ENCODE data around the gene TPM3. TPM values are rescaled to one million over a fixed set of nuclear protein-coding genes. Genes with fewer than 3 reads are reported as not detected.

TPM3 gene
- total RNA-seq, 1 experiment from 2014 or later, result 545 TPM

GRCh38 chr1:154239491-154239890 is 47.6 kb upstream of the TPM3 start:
- H3K4me3 ChIP-seq (ENCODE audit: low read depth in 2 of 2, low read length in 2 of 2), result no peak overlapping the region
- peaks cover 60% of the 10 kb centered on the region for H3K36me3 ChIP-seq (ENCODE audit: control insufficient read depth, insufficient read depth, low read length)
- ChIA-PET POLR2A (no interaction called here), CTCF (interaction anchor here (0.9 kb wide), 1 partner anchor 240 kb away, joined by 4 read pairs; no protein-coding TSS in a partner anchor)
- BruUV-seq (replicated peaks), result no TSS peak
- ATAC-seq (no peak), DNase-seq (ENCODE audit: low read depth, low spot score) (no peak)
- H3K27ac ChIP-seq (ENCODE audit: low read length), result no peak overlapping the region
- no peaks in the 10 kb centered on the region for H3K9me3 ChIP-seq (ENCODE audit: control insufficient read depth, insufficient read depth, low read depth, low read length)
- no peaks in the 10 kb centered on the region for H3K4me1 ChIP-seq (ENCODE audit: control insufficient read depth, insufficient read depth, low read length)
- no peak for TF ChIP-seq TCF7L2 (IDR thresholded peaks at IDR 0.05; ENCODE audit: low read depth, low read length)
- no peak for TF ChIP-seq REST (IDR thresholded peaks at IDR 0.05; ENCODE audit: insufficient read depth in 1 of 2, low read depth in 2 of 2, low read length in 1 of 2)
- TF ChIP-seq POLR2AphosphoS5 (IDR thresholded peaks at IDR 0.05; ENCODE audit: low read depth, low read length), result no peak
- TF ChIP-seq CTCF (IDR thresholded peaks at IDR 0.05), result no peak
- TF ChIP-seq SIN3A (IDR thresholded peaks at IDR 0.05; ENCODE audit: borderline replicate concordance, insufficient read depth, low read depth, low read length), result no peak
- intact Hi-C loops (cut with micrococcal nuclease; ENCODE audit: unreplicated experiment) (no loop called here), in situ Hi-C loops (cut with HindIII; ENCODE audit: low pct_unique_long_range_greater_than_20kb, low sequenced_read_pairs) (no loop called here)
- no peaks in the 10 kb centered on the region for H3K27me3 ChIP-seq (ENCODE audit: control insufficient read depth, insufficient read depth, low read length)

- intact Hi-C loops (cut with micrococcal nuclease; ENCODE audit: unreplicated experiment), result no loop called here
- no peak overlapping the region for H3K27ac ChIP-seq (ENCODE audit: low read length)
- BruUV-seq (replicated peaks), result no TSS peak
- in situ Hi-C loops (cut with HindIII; ENCODE audit: low pct_unique_long_range_greater_than_20kb, low sequenced_read_pairs), result no loop called here
- peaks cover 59% of the 10 kb centered on the region for H3K36me3 ChIP-seq (ENCODE audit: control insufficient read depth, insufficient read depth, low read length)
- no peak overlapping the region for H3K4me3 ChIP-seq (ENCODE audit: low read depth in 2 of 2, low read length in 2 of 2)
- ChIA-PET POLR2A (interaction anchor here (0.6 kb wide), 1 partner anchor 33 kb away, joined by 13 read pairs; no protein-coding TSS in a partner anchor), CTCF (no interaction called here)
- no peaks in the 10 kb centered on the region for H3K4me1 ChIP-seq (ENCODE audit: control insufficient read depth, insufficient read depth, low read length)
- no peaks in the 10 kb centered on the region for H3K27me3 ChIP-seq (ENCODE audit: control insufficient read depth, insufficient read depth, low read length)
- TF ChIP-seq POLR2AphosphoS5 (IDR thresholded peaks at IDR 0.05; ENCODE audit: low read depth, low read length) (no peak), REST (IDR thresholded peaks at IDR 0.05; ENCODE audit: insufficient read depth in 1 of 2, low read depth in 2 of 2, low read length in 1 of 2) (no peak), TCF7L2 (IDR thresholded peaks at IDR 0.05; ENCODE audit: low read depth, low read length) (no peak), CTCF (IDR thresholded peaks at IDR 0.05) (no peak), SIN3A (IDR thresholded peaks at IDR 0.05; ENCODE audit: borderline replicate concordance, insufficient read depth, low read depth, low read length) (no peak)
- no peak for DNase-seq (ENCODE audit: low read depth, low spot score)
- ATAC-seq, result no peak
- H3K9me3 ChIP-seq (ENCODE audit: control insufficient read depth, insufficient read depth, low read depth, low read length), result no peaks in the 10 kb centered on the region
These were observed 46.1 kb upstream of the TPM3 start for GRCh38 chr1:154237880-154238506.
